ENCODE results near the gene AUTS2. TPM values are rescaled to one million over a fixed set of nuclear protein-coding genes. Genes with fewer than 3 reads are reported as not detected.

The AUTS2 gene
- total RNA-seq, 1 experiment from 2014 or later = 50.0 TPM

DNA sequence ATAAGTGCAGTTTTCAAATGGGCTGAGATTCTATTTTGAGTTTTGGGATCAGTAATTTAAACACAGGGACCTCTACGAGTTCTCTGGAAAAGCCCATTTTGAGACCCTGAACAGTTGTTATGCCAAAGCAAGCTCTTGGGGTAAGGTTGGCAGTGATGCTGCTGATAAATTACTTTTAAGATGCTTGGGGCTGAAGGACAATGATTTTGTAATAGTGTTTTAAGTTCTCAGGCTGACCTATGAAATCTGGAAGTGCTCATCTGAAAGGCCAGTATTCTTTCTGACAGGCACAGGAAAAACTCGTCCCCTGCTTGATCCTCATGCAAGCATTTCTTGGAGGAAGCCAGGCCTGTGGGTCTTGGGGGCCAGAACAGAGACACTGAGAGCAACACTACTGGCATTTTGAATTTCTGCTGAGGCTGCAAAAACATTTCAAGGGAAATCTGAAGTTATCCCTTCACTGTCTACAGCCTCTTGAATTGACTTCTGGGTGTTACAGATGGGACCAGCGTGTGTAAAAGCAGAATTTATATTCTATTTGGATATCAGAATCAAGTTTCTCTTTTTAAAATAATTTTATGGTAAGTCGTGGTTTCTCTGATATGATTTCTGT lies 79.7 kb downstream of the AUTS2 start:
- Mint-ChIP-seq H3K9me3 (peaks cover 4% of the 10 kb centered on the region; the same call in 1 of the 2 replicates), H3K27ac (no peak overlapping the region), H3K4me1 (peaks cover 37% of the 10 kb centered on the region), H3K4me3 (no peak overlapping the region), H3K36me3 (no peaks in the 10 kb centered on the region), H3K27me3 (ENCODE audit: low read depth) (no peaks in the 10 kb centered on the region)
- ChIA-PET POLR2A (interaction anchor here (0.6 kb wide), 1 partner anchor 33 kb away, joined by 4 read pairs; no protein-coding TSS in a partner anchor), CTCF (interaction anchor here (1.1 kb wide), 1 partner anchor 255 kb away, joined by 3 read pairs; no protein-coding TSS in a partner anchor)
- ATAC-seq = no peak
- TF ChIP-seq, protein P1, sequence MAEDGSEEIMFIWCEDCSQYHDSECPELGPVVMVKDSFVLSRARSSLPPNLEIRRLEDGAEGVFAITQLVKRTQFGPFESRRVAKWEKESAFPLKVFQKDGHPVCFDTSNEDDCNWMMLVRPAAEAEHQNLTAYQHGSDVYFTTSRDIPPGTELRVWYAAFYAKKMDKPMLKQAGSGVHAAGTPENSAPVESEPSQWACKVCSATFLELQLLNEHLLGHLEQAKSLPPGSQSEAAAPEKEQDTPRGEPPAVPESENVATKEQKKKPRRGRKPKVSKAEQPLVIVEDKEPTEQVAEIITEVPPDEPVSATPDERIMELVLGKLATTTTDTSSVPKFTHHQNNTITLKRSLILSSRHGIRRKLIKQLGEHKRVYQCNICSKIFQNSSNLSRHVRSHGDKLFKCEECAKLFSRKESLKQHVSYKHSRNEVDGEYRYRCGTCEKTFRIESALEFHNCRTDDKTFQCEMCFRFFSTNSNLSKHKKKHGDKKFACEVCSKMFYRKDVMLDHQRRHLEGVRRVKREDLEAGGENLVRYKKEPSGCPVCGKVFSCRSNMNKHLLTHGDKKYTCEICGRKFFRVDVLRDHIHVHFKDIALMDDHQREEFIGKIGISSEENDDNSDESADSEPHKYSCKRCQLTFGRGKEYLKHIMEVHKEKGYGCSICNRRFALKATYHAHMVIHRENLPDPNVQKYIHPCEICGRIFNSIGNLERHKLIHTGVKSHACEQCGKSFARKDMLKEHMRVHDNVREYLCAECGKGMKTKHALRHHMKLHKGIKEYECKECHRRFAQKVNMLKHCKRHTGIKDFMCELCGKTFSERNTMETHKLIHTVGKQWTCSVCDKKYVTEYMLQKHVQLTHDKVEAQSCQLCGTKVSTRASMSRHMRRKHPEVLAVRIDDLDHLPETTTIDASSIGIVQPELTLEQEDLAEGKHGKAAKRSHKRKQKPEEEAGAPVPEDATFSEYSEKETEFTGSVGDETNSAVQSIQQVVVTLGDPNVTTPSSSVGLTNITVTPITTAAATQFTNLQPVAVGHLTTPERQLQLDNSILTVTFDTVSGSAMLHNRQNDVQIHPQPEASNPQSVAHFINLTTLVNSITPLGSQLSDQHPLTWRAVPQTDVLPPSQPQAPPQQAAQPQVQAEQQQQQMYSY (CRISPR knock-in tag; IDR thresholded peaks at IDR 0.05) = no peak
- TF ChIP-seq ATF1 (CRISPR knock-in tag; IDR thresholded peaks at IDR 0.05) (no peak), ESRRA (CRISPR knock-in tag; IDR thresholded peaks at IDR 0.05; ENCODE audit: borderline replicate concordance) (no peak), SMAD3 (CRISPR knock-in tag; IDR thresholded peaks at IDR 0.05; ENCODE audit: borderline replicate concordance) (no peak), NR3C1 (CRISPR knock-in tag; conservative IDR thresholded peaks at IDR 0.05; ENCODE audit: low read depth) (no peak), IRF2 (CRISPR knock-in tag; IDR thresholded peaks at IDR 0.05; ENCODE audit: borderline replicate concordance, low read depth) (no peak), HMGA2 (CRISPR knock-in tag; IDR thresholded peaks at IDR 0.05) (no peak), ZNF263 (CRISPR knock-in tag; IDR thresholded peaks at IDR 0.05; ENCODE audit: low read depth) (no peak), ZNF416 (CRISPR knock-in tag; IDR thresholded peaks at IDR 0.05) (no peak), CREB1 (CRISPR knock-in tag; IDR thresholded peaks at IDR 0.05) (no peak), OVOL2 (CRISPR knock-in tag; IDR thresholded peaks at IDR 0.05; ENCODE audit: borderline replicate concordance) (no peak), EMX1 (CRISPR knock-in tag; IDR thresholded peaks at IDR 0.05) (no peak), ZNF423 (CRISPR knock-in tag; IDR thresholded peaks at IDR 0.05) (no peak), GABPB1 (CRISPR knock-in tag; IDR thresholded peaks at IDR 0.05) (no peak), ZNF121 (CRISPR knock-in tag; IDR thresholded peaks at IDR 0.05) (no peak)
- TF ChIP-seq, protein P2, sequence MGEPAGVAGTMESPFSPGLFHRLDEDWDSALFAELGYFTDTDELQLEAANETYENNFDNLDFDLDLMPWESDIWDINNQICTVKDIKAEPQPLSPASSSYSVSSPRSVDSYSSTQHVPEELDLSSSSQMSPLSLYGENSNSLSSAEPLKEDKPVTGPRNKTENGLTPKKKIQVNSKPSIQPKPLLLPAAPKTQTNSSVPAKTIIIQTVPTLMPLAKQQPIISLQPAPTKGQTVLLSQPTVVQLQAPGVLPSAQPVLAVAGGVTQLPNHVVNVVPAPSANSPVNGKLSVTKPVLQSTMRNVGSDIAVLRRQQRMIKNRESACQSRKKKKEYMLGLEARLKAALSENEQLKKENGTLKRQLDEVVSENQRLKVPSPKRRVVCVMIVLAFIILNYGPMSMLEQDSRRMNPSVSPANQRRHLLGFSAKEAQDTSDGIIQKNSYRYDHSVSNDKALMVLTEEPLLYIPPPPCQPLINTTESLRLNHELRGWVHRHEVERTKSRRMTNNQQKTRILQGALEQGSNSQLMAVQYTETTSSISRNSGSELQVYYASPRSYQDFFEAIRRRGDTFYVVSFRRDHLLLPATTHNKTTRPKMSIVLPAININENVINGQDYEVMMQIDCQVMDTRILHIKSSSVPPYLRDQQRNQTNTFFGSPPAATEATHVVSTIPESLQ (CRISPR knock-in tag; IDR thresholded peaks at IDR 0.05) = no peak
- TF ChIP-seq, protein P3, sequence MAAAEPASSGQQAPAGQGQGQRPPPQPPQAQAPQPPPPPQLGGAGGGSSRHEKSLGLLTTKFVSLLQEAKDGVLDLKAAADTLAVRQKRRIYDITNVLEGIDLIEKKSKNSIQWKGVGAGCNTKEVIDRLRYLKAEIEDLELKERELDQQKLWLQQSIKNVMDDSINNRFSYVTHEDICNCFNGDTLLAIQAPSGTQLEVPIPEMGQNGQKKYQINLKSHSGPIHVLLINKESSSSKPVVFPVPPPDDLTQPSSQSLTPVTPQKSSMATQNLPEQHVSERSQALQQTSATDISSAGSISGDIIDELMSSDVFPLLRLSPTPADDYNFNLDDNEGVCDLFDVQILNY (CRISPR knock-in tag; IDR thresholded peaks at IDR 0.05) = no peak
- TF ChIP-seq, protein P4, sequence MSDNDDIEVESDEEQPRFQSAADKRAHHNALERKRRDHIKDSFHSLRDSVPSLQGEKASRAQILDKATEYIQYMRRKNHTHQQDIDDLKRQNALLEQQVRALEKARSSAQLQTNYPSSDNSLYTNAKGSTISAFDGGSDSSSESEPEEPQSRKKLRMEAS (CRISPR knock-in tag; IDR thresholded peaks at IDR 0.05) = no peak
- TF ChIP-seq, protein P5, sequence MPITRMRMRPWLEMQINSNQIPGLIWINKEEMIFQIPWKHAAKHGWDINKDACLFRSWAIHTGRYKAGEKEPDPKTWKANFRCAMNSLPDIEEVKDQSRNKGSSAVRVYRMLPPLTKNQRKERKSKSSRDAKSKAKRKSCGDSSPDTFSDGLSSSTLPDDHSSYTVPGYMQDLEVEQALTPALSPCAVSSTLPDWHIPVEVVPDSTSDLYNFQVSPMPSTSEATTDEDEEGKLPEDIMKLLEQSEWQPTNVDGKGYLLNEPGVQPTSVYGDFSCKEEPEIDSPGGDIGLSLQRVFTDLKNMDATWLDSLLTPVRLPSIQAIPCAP (CRISPR knock-in tag; IDR thresholded peaks at IDR 0.05) = no peak
- DNase-seq (ENCODE audit: low spot score) = no peak
